WERI-Rb-1 (cell line): ENCODE results near the gene CDC42BPA.

Experiments
- DNase-seq: peaks from one replicate; pipeline ENCODE4 v3.0.0-alpha.2; 2020
- H3K27ac ChIP-seq: fragments of 250-450 bp; sonication (Bioruptor Pico); 2 replicates; pipeline ENCODE4 v1.5.1; 2020; ENCODE audit warnings: mild to moderate bottlenecking, moderate library complexity
- H3K27me3 ChIP-seq: fragments of 250-450 bp; sonication (Bioruptor Pico); 2 replicates; pipeline ENCODE4 v1.5.1; 2021; ENCODE audit warnings: mild to moderate bottlenecking, low read depth, moderate library complexity; ENCODE audit not compliant: insufficient read depth, severe bottlenecking
- H3K36me3 ChIP-seq: fragments of 250-450 bp; sonication (Bioruptor Pico); 2 replicates; pipeline ENCODE4 v1.5.1; 2020; ENCODE audit warnings: mild to moderate bottlenecking, moderate library complexity
- H3K4me3 ChIP-seq: 2 replicates; pipeline ENCODE4 v1.5.1; 2011; ENCODE audit warnings: low read depth, mild to moderate bottlenecking, control low read depth, low read length
- H3K9me3 ChIP-seq: fragments of 250-450 bp; sonication (Bioruptor Pico); 2 replicates; pipeline ENCODE4 v1.5.1; 2021; ENCODE audit warnings: mild to moderate bottlenecking, moderate library complexity; ENCODE audit not compliant: severe bottlenecking
- TF ChIP-seq, protein P1 (sequence below): IDR thresholded peaks from 2 replicates; pipeline ENCODE4 v1.5.1; 2011; ENCODE audit warnings: low read depth, mild to moderate bottlenecking, control low read depth, inconsistent platforms, low read length

Gene CDC42BPA

DNA sequence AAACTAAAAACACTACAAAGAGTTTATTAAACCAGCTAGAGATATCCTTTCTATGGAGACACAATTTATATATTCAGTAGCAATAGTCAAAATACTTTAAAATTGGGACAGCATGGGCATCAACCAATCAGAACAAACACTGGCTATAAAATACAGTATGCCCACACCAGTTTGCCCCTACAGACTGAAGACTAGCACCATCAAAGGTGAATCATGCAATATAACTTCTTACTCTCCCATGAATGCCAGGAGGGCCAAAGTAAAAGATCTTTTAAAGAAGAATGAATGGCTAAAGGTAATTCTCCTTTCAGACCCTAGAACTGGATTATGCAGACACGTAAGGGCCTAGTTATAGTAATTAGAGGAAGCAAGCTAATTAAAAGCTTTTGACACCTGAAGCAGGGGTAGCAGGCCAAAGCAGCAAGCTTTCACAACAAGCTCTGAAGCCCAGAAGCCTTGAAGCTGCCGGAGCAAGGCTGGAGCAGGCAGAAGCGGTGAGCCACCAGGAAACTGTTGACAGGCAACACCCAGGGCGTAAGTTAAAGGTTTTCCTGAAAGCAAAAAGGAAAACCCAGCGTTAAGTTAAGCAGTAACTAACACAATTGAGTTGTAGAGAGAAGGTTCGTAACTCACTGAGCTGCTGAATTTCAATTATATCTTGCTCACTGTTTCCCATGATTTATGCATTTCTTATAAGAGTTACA is 99.3 kb downstream of the CDC42BPA start:
- Histone ChIP-seq H3K4me3 (no peak overlapping the region), H3K27ac (no peak overlapping the region), H3K36me3 (no peaks in the 10 kb centered on the region), H3K27me3 (no peaks in the 10 kb centered on the region), H3K9me3 (no peaks in the 10 kb centered on the region)
- DNase-seq = no peak
- TF ChIP-seq, protein P1, sequence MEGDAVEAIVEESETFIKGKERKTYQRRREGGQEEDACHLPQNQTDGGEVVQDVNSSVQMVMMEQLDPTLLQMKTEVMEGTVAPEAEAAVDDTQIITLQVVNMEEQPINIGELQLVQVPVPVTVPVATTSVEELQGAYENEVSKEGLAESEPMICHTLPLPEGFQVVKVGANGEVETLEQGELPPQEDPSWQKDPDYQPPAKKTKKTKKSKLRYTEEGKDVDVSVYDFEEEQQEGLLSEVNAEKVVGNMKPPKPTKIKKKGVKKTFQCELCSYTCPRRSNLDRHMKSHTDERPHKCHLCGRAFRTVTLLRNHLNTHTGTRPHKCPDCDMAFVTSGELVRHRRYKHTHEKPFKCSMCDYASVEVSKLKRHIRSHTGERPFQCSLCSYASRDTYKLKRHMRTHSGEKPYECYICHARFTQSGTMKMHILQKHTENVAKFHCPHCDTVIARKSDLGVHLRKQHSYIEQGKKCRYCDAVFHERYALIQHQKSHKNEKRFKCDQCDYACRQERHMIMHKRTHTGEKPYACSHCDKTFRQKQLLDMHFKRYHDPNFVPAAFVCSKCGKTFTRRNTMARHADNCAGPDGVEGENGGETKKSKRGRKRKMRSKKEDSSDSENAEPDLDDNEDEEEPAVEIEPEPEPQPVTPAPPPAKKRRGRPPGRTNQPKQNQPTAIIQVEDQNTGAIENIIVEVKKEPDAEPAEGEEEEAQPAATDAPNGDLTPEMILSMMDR = no peak

DNA sequence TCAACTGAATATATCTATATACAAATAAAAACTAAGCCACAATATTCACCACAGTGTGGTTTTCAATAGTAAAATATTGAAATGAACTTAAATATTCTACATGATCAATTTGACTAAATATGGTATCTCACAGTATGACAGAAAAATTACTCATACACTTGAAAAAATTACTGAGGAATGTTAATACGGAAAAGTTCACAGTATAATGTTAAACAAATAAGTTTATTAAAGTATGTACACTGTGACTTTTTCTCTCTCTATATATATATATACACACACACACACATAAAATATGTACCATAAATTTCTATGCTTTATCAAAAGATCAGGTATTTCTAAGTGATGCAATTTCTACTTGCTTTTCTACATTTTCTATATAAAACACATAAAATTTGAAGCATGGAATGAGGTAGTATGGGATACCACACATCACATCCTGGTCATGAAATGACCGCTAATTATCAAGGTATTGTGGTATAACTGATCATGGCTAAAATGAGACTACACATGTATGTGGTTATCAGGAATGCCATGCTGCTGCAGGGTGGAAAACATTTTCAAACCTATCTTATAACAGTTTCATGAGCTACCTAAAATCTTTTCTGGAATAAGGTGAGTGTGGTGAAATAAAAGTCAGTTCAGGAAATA is 102.3 kb downstream of the CDC42BPA start:
- no peak for DNase-seq
- TF ChIP-seq, protein P1 = no peak
- no peaks in the 10 kb centered on the region for H3K9me3 ChIP-seq
- H3K36me3 ChIP-seq = no peaks in the 10 kb centered on the region
- H3K27ac ChIP-seq = no peak overlapping the region
- H3K4me3 ChIP-seq = no peak overlapping the region
- H3K27me3 ChIP-seq = no peaks in the 10 kb centered on the region

DNA sequence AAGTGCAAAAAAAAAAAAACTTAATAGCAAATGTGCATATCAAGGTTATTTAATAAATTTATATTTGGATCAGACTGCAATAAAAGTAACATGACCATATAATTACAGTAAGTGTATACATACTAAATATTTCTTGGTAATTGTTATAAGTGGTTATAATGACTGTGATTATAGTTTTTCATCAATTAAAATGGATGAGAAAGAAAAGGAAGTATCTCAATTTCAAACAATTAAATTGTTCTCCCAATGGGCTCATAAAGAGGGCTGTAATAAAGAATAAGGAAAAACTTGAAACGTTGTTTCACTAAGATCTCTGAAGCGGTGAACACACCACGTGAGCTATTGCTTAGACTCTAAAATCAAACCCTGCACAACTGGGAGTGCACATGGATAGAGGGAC is 104.1 kb downstream of the CDC42BPA start:
- H3K27me3 ChIP-seq = no peaks in the 10 kb centered on the region
- no peak for DNase-seq
- TF ChIP-seq, protein P1 = no peak
- H3K9me3 ChIP-seq = no peaks in the 10 kb centered on the region
- H3K4me3 ChIP-seq = no peak overlapping the region
- no peaks in the 10 kb centered on the region for H3K36me3 ChIP-seq
- no peak overlapping the region for H3K27ac ChIP-seq

DNA sequence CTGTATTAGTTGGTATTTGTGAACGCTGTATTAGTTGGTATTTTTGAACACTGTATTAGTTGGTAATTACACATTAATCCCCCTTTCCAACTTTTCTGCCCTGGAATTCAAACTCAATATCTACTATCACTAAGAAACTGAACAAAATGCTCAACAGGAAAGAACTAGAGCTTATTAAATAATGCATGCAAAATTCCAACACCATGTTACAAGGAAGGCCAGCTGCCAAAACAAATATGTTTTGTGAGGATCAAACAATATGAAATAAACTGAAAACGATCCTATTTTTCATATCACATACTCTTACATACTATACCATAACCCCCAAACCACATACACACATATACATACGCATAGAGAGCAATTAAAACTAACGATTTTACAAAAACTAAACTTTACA is 104.9 kb downstream of the CDC42BPA start:
- Histone ChIP-seq H3K36me3 (no peaks in the 10 kb centered on the region), H3K27me3 (no peaks in the 10 kb centered on the region), H3K27ac (no peak overlapping the region), H3K9me3 (no peaks in the 10 kb centered on the region), H3K4me3 (no peak overlapping the region)
- TF ChIP-seq, protein P1 = no peak
- no peak for DNase-seq

DNA sequence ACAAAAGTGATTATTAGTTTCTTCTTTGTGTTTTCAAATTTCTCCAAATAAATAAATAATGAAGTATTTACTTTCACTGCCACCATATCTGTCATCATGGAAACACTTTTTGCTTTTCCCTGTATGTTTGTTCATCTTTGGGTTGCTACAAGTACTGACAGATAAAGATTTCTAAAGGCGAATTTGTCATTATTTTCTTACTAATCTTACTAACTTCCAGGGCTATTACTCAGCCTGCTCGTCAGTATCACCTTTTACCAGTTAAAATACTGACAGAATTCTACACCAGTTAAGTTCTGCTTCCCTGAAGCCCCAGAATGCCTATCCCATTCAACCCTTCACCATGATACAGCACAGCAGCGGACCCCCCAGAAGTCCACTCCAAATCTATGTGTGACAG is 106.1 kb downstream of the CDC42BPA start:
- Histone ChIP-seq H3K9me3 (no peaks in the 10 kb centered on the region), H3K27ac (no peak overlapping the region), H3K36me3 (no peaks in the 10 kb centered on the region), H3K27me3 (no peaks in the 10 kb centered on the region), H3K4me3 (no peak overlapping the region)
- TF ChIP-seq, protein P1 = no peak
- DNase-seq = no peak

DNA sequence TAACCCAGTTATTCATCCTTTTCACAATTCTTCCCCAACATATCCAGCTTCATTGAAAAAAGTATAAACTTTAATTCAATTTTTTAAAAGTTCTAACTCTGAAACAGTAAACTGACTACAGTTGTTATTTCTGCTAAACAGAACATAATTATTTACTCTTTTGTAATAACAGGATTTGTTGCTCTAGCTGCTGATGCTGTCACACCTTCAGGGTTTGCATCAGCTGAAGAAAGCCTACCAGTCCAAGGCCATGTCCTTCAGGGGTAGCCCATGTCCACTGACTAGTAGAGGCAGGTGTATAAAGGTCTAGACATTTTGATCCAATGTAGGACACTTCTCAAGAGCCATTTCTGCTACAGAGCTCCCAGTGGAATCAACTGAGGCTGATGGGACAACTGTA is 107.7 kb downstream of the CDC42BPA start:
- no peak overlapping the region for H3K27ac ChIP-seq
- H3K27me3 ChIP-seq = no peaks in the 10 kb centered on the region
- no peak for DNase-seq
- H3K9me3 ChIP-seq = no peaks in the 10 kb centered on the region
- no peak overlapping the region for H3K4me3 ChIP-seq
- H3K36me3 ChIP-seq = no peaks in the 10 kb centered on the region
- TF ChIP-seq, protein P1 = no peak
